CD4-positive, alpha-beta memory T cell (primary cell): ENCODE results near the gene ZNF292. TPM values are rescaled to one million over a fixed set of nuclear protein-coding genes. Genes with fewer than 3 reads are reported as not detected.
A peak's percentile ranks its signal among the peaks of the same experiment; 100 is the strongest.

ENCODE experiments used
- CTCF ChIA-PET: fragments of 350-600 bp; sonication (Branson Sonifier 250); formaldehyde crosslinking; loops from one replicate; lab custom pipeline; 2021; ENCODE audit warnings: inconsistent platforms; ENCODE audit not compliant: partially characterized antibody; lab: Charles Lee
- POLR2A ChIA-PET: fragments of 350-600 bp; sonication (Branson Sonifier 250); formaldehyde crosslinking; loops from one replicate; lab custom pipeline; 2021; ENCODE audit not compliant: partially characterized antibody; lab: Charles Lee
- DNase-seq, 5 donors: peaks; one replicate each; pipeline versions ENCODE4 v3.0.0 to v3.0.0-alpha.2; 2020 to 2022; ENCODE audit warnings: mixed read lengths in 1 of 5
- H3K27ac ChIP-seq: one replicate; pipeline ENCODE4 v1.7.0; 2013; ENCODE audit warnings: low read depth, low read length
- H3K27me3 ChIP-seq: 2 replicates; pipeline ENCODE4 v1.7.0; 2013; ENCODE audit warnings: mild to moderate bottlenecking, low read length, moderate library complexity; ENCODE audit not compliant: insufficient read depth
- H3K36me3 ChIP-seq: 2 replicates; pipeline ENCODE4 v1.7.0; 2013; ENCODE audit warnings: mild to moderate bottlenecking, low read length, moderate library complexity; ENCODE audit not compliant: insufficient read depth
- H3K4me1 ChIP-seq: 2 replicates; pipeline ENCODE4 v1.7.0; 2013; ENCODE audit warnings: mild to moderate bottlenecking, low read length, moderate library complexity; ENCODE audit not compliant: insufficient read depth
- H3K4me3 ChIP-seq, 2 donors: one replicate each; pipeline ENCODE4 v1.7.0; 2013; ENCODE audit warnings: low read length in 2 of 2, mild to moderate bottlenecking in 1 of 2
- H3K9me3 ChIP-seq, 2 donors: one replicate each; pipeline ENCODE4 v1.7.0; 2013; ENCODE audit warnings: low read length in 2 of 2, control low read depth in 1 of 2; ENCODE audit not compliant: control insufficient read depth in 1 of 2
- H3K27ac Mint-ChIP-seq, 7 donors: one replicate each; pipeline ENCODE4 v1.8.0; 2020 to 2021; ENCODE audit warnings: mixed read lengths in 7 of 7, mild to moderate bottlenecking in 6 of 7, inconsistent platforms in 3 of 7, moderate library complexity in 3 of 7
- H3K27me3 Mint-ChIP-seq, 2 donors: one replicate each; pipeline ENCODE4 v1.8.0; 2020 to 2021; ENCODE audit warnings: mixed read lengths in 2 of 2
- H3K36me3 Mint-ChIP-seq, 2 donors: one replicate each; pipeline ENCODE4 v1.8.0; 2020 to 2021; ENCODE audit warnings: mixed read lengths in 2 of 2, inconsistent platforms in 1 of 2, mild to moderate bottlenecking in 1 of 2
- H3K4me1 Mint-ChIP-seq, 4 donors: one replicate each; pipeline ENCODE4 v1.8.0; 2020 to 2021; ENCODE audit warnings: mixed read lengths in 4 of 4, mild to moderate bottlenecking in 1 of 4
- H3K4me3 Mint-ChIP-seq, 8 donors: one replicate each; pipeline ENCODE4 v1.8.0; 2020 to 2021; ENCODE audit warnings: mixed read lengths in 8 of 8, mild to moderate bottlenecking in 7 of 8, moderate library complexity in 6 of 8, inconsistent platforms in 3 of 8
- H3K9me3 Mint-ChIP-seq, 8 donors: one replicate each; pipeline ENCODE4 v1.8.0; 2020 to 2021; ENCODE audit warnings: mixed read lengths in 8 of 8, mild to moderate bottlenecking in 5 of 8, inconsistent platforms in 3 of 8, moderate library complexity in 1 of 8
- intact Hi-C: fragments of 100-400 bp; cut with micrococcal nuclease; formaldehyde crosslinking; loops from one replicate; pipeline ENCODE4 v1.15.1; 2023
- polyA plus RNA-seq, 2 donors: library from polyadenylated mRNA; unstranded; fragments of 300-500 nt; fragmentation: Illumina TruSeq; gene quantifications; one replicate each; pipeline ENCODE4 v1.2.3, GENCODE V29; 2021
- total RNA-seq, 2 experiments: library from RNA; stranded (reverse); gene quantifications; one replicate each; pipeline ENCODE4 v1.2.3, GENCODE V29; 2021

The ZNF292 gene
- total and polyA plus RNA-seq, 4 experiments from 2014 or later = 15.1 to 82.1 (median 57.3) TPM

- DNase-seq = no peak
- POLR2A ChIA-PET = no interaction called here
- Mint-ChIP-seq H3K4me3 (peak overlapping the region in 2 of 8 donors; percentile 15 to 47), H3K36me3 (peaks cover 0 to 7% of the 10 kb centered on the region in 2 donors), H3K27ac (peak overlapping the region in 1 of 7 donors; percentile 51), H3K27me3 (peaks cover 0 to 2% of the 10 kb centered on the region in 2 donors), H3K9me3 (peaks cover 0 to 1% (median 0%) of the 10 kb centered on the region in 8 donors), H3K4me1 (peaks cover 22 to 34% (median 29%) of the 10 kb centered on the region in 4 donors)
- Histone ChIP-seq H3K27me3 (no peaks in the 10 kb centered on the region), H3K27ac (no peak overlapping the region), H3K4me1 (peaks cover 33% of the 10 kb centered on the region), H3K4me3 (no peak overlapping the region), H3K9me3 (no peaks in the 10 kb centered on the region), H3K36me3 (no peaks in the 10 kb centered on the region)
- intact Hi-C loops = loop anchor here (5.0 to 10.0 kb wide), 5 partner anchors 37 to 1934 kb away; partner anchors contain the start of genes ORC3 and PNRC1
- CTCF ChIA-PET = no interaction called here
Measured at GRCh38 chr6:87150406-87150805, 5.0 kb upstream of the ZNF292 start.

GRCh38 chr6:87151471-87151780 lies 3.9 kb upstream of the ZNF292 start:
- H3K9me3 Mint-ChIP-seq = peaks cover 0 to 2% (median 0%) of the 10 kb centered on the region in 8 donors
- ChIA-PET POLR2A (interaction anchor here (1.6 kb wide), 1 partner anchor 1929 kb away, joined by 3 read pairs; the partner anchor contains the start of gene PNRC1), CTCF (no interaction called here)
- DNase-seq = no peak
- intact Hi-C loops = loop anchor here (5.0 to 10.0 kb wide), 5 partner anchors 36 to 1933 kb away; partner anchors contain the start of genes ORC3 and PNRC1
- Histone ChIP-seq H3K9me3 (no peaks in the 10 kb centered on the region), H3K4me1 (peaks cover 37% of the 10 kb centered on the region), H3K27ac (peak overlapping the region; percentile 60), H3K27me3 (no peaks in the 10 kb centered on the region), H3K36me3 (no peaks in the 10 kb centered on the region), H3K4me3 (peak overlapping the region; percentile 57 to 60)
- H3K4me3 Mint-ChIP-seq = peak overlapping the region; percentile 75 to 88 (median 86)
- H3K4me1 Mint-ChIP-seq = peaks cover 24 to 44% (median 32%) of the 10 kb centered on the region in 4 donors
- H3K27ac Mint-ChIP-seq = peak overlapping the region; percentile 10 to 93 (median 84)
- H3K36me3 Mint-ChIP-seq = peaks cover 0 to 16% of the 10 kb centered on the region in 2 donors
- H3K27me3 Mint-ChIP-seq = no peaks in the 10 kb centered on the region

DNA sequence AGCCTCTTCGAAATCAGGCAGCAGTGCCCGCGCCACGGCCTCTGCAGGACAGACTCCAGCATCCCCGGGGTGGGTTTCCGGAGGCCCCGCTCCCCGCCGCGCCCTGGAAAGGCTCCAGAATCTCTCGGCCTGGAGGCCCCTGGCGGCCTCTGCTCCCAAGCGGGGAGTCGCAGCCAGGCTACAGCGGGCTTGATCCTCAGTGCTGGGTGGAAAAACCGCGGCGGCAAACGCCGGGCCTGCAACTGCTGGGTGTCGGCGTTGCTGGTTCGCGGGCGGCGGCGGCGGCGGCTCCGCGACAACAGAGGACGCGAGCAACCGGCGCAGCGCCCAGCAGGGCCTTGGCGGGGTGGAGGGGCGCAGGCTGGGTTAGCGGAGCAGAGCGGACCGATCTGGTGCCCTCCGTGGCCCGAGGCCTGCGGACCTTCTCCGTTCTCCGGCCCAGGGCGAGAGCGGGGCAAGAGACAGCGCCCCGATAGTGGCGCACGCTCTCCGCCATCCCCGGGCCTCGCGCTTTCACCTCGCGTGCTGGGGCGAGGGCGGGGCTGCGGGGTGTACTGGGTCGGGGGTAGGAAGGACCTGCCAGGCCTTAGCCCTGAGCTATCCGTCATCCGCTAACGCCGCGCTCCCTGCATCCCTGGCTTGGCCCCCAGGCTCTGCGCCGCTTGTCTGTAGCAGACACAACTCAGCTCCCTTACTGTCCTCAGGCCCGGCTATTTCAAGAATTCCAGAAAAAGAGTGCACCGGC lies 3.4 kb upstream of the ZNF292 start:
- Mint-ChIP-seq H3K27ac (peak overlapping the region; percentile 89 to 94 (median 92)), H3K4me3 (peak overlapping the region; percentile 79 to 88 (median 86)), H3K36me3 (peaks cover 0 to 22% of the 10 kb centered on the region in 2 donors), H3K4me1 (peaks cover 30 to 50% (median 37%) of the 10 kb centered on the region in 4 donors), H3K27me3 (no peaks in the 10 kb centered on the region), H3K9me3 (peaks cover 0 to 2% (median 0%) of the 10 kb centered on the region in 8 donors)
- peak; percentile 63 to 75 (median 70) for DNase-seq
- POLR2A ChIA-PET = interaction anchor here (0.6 to 2.0 kb wide), 8 partner anchors 15 to 1929 kb away, joined by 3 to 5 read pairs (median 4); partner anchors contain the start of genes AKIRIN2, ORC3, PNRC1 and RARS2
- CTCF ChIA-PET = interaction anchor here (1.1 kb wide), 1 partner anchor 12 kb away, joined by 8 read pairs; no protein-coding TSS in a partner anchor
- no peaks in the 10 kb centered on the region for H3K9me3 ChIP-seq
- peak overlapping the region; percentile 60 for H3K27ac ChIP-seq
- H3K4me1 ChIP-seq = peaks cover 43% of the 10 kb centered on the region
- intact Hi-C loops = loop anchor here (5.0 to 10.0 kb wide), 5 partner anchors 35 to 1933 kb away; partner anchors contain the start of genes ORC3 and PNRC1
- no peaks in the 10 kb centered on the region for H3K27me3 ChIP-seq
- H3K4me3 ChIP-seq = peak overlapping the region; percentile 57 to 60
- no peaks in the 10 kb centered on the region for H3K36me3 ChIP-seq

- H3K4me1 ChIP-seq = peaks cover 48% of the 10 kb centered on the region
- POLR2A ChIA-PET = interaction anchor here (0.6 to 2.0 kb wide), 8 partner anchors 14 to 1928 kb away, joined by 3 to 5 read pairs (median 4); partner anchors contain the start of genes AKIRIN2, ORC3, PNRC1 and RARS2
Measured at GRCh38 chr6:87152526-87152955, 2.8 kb upstream of the ZNF292 start.

GRCh38 chr6:87154641-87154992 lies 748 bp upstream of the ZNF292 start:
- peaks cover 67% of the 10 kb centered on the region for H3K4me1 ChIP-seq
- DNase-seq = no peak
- peaks cover 0 to 2% (median 0%) of the 10 kb centered on the region in 8 donors for H3K9me3 Mint-ChIP-seq
- no peaks in the 10 kb centered on the region for H3K9me3 ChIP-seq
- H3K27ac ChIP-seq = peak overlapping the region; percentile 91
- intact Hi-C loops = loop anchor here (5.0 to 10.0 kb wide), 5 partner anchors 33 to 1930 kb away; partner anchors contain the start of genes ORC3 and PNRC1
- peak overlapping the region; percentile 91 to 100 (median 96) for H3K4me3 Mint-ChIP-seq
- no peaks in the 10 kb centered on the region for H3K27me3 ChIP-seq
- no peaks in the 10 kb centered on the region for H3K27me3 Mint-ChIP-seq
- ChIA-PET POLR2A (interaction anchor here (0.7 to 1.2 kb wide), 2 partner anchors 523 to 1513 kb away, joined by 3 read pairs; no protein-coding TSS in a partner anchor), CTCF (interaction anchor here (0.5 kb wide), 1 partner anchor 43 kb away, joined by 3 read pairs; no protein-coding TSS in a partner anchor)
- H3K27ac Mint-ChIP-seq = peak overlapping the region; percentile 92 to 99 (median 96)
- peak overlapping the region; percentile 54 to 93 for H3K4me3 ChIP-seq
- peaks cover 0 to 24% of the 10 kb centered on the region in 2 donors for H3K36me3 Mint-ChIP-seq
- no peaks in the 10 kb centered on the region for H3K36me3 ChIP-seq
- H3K4me1 Mint-ChIP-seq = peaks cover 34 to 65% (median 47%) of the 10 kb centered on the region in 4 donors

More at GRCh38 chr6:87152526-87152955, 2.8 kb upstream of the ZNF292 start:
- Mint-ChIP-seq H3K27me3 (no peaks in the 10 kb centered on the region), H3K36me3 (peaks cover 0 to 22% of the 10 kb centered on the region in 2 donors), H3K4me1 (peaks cover 31 to 53% (median 40%) of the 10 kb centered on the region in 4 donors), H3K9me3 (peaks cover 0 to 2% (median 0%) of the 10 kb centered on the region in 8 donors), H3K4me3 (peak overlapping the region; percentile 79 to 88 (median 86)), H3K27ac (peak overlapping the region; percentile 89 to 94 (median 92))
- Histone ChIP-seq H3K9me3 (no peaks in the 10 kb centered on the region), H3K4me3 (peak overlapping the region; percentile 37 to 60), H3K27me3 (no peaks in the 10 kb centered on the region), H3K36me3 (no peaks in the 10 kb centered on the region), H3K27ac (peak overlapping the region; percentile 60)
- peak in 1 of 5 donors; percentile 50 for DNase-seq
- intact Hi-C loops = loop anchor here (5.0 to 10.0 kb wide), 5 partner anchors 35 to 1932 kb away; partner anchors contain the start of genes ORC3 and PNRC1
- CTCF ChIA-PET = interaction anchor here (1.1 kb wide), 1 partner anchor 12 kb away, joined by 8 read pairs; no protein-coding TSS in a partner anchor

GRCh38 chr6:87155842-87156815 lies 764 bp downstream of the ZNF292 start:
- CTCF ChIA-PET = interaction anchor here (0.6 to 3.7 kb wide), 4 partner anchors 17 to 625 kb away, joined by 4 to 23 read pairs (median 5); no protein-coding TSS in a partner anchor
- Mint-ChIP-seq H3K4me3 (peak overlapping the region; percentile 91 to 100 (median 96)), H3K4me1 (peaks cover 41 to 79% (median 56%) of the 10 kb centered on the region in 4 donors), H3K27ac (peak overlapping the region; percentile 92 to 99 (median 96)), H3K27me3 (no peaks in the 10 kb centered on the region), H3K9me3 (peaks cover 0 to 2% (median 0%) of the 10 kb centered on the region in 8 donors), H3K36me3 (peaks cover 0 to 26% of the 10 kb centered on the region in 2 donors)
- POLR2A ChIA-PET = interaction anchor here (0.7 to 2.3 kb wide), 9 partner anchors 10 to 1924 kb away, joined by 3 to 9 read pairs (median 3); partner anchors contain the start of genes AKIRIN2 and PNRC1
- Histone ChIP-seq H3K27ac (peak overlapping the region; percentile 91), H3K4me3 (peak overlapping the region; percentile 54 to 93), H3K4me1 (peaks cover 82% of the 10 kb centered on the region), H3K36me3 (no peaks in the 10 kb centered on the region), H3K9me3 (no peaks in the 10 kb centered on the region), H3K27me3 (no peaks in the 10 kb centered on the region)
- intact Hi-C loops = loop anchor here (1.0 to 10.0 kb wide), 7 partner anchors 17 to 1929 kb away; partner anchors contain the start of genes AKIRIN2, PNRC1, SLC35A1 and SMIM8
- DNase-seq = peak in 1 of 5 donors; percentile 78
